Keratinocyte (primary cell): ENCODE data around the gene FTO.

ENCODE experiments used
- CTCF ChIP-seq, 3 experiments: IDR thresholded peaks in 1 of 3; conservative IDR thresholded peaks in 1 of 3; optimal IDR thresholded peaks in 1 of 3; 2 replicates in 2 of 3; 3 replicates in 1 of 3; pipeline versions ENCODE3 to v1.5.1; 2011; ENCODE audit warnings: low read length in 3 of 3, mild to moderate bottlenecking in 3 of 3, moderate library complexity in 2 of 3, control low read depth in 1 of 3, inconsistent platforms in 1 of 3; ENCODE audit not compliant: insufficient read depth in 2 of 3; ENCODE audit errors: extremely low read depth in 1 of 3
- EZH2 ChIP-seq: IDR thresholded peaks from one replicate; pipeline ENCODE4 v1.6.1; 2012; ENCODE audit warnings: inconsistent platforms, mild to moderate bottlenecking, low read length, moderate library complexity

GRCh38 chr16:53846971-53847370 lies 143.0 kb downstream of the FTO start:
- TF ChIP-seq CTCF (optimal IDR thresholded peaks at IDR 0.05 in 1 of 3, IDR thresholded peaks at IDR 0.05 in 1 of 3, conservative IDR thresholded peaks at IDR 0.05 in 1 of 3; ENCODE audit: extremely low read depth in 1 of 3, insufficient read depth in 2 of 3, low read length in 3 of 3) (no peak), EZH2 (no peak)
